Left lung (tissue), 10 donors: ENCODE data around the gene PCSK5. TPM values are rescaled to one million over a fixed set of nuclear protein-coding genes. Genes with fewer than 3 reads are reported as not detected.

ENCODE experiments used
- ATAC-seq: fragments of 200-7000 bp; cut with Tn5 transposase; one replicate; pipeline ENCODE4 v1.9.1; 2020; ENCODE audit warnings: moderate library complexity
- DNase-seq, 4 donors: peaks; one replicate each; pipeline ENCODE4 v3.0.0-alpha.2; 2013 to 2020
- H3K27ac ChIP-seq, 2 donors: fragments of 200-600 bp; sonication (generic) in 1 of 2; one replicate each; pipeline versions ENCODE4 v1.5.0 to v1.8.0; 2020 to 2021
- H3K27me3 ChIP-seq, 2 donors: fragments of 200-600 bp; sonication (generic) in 1 of 2; one replicate each; pipeline versions ENCODE4 v1.5.0 to v1.8.0; 2020 to 2021
- H3K36me3 ChIP-seq, 2 donors: fragments of 200-600 bp; sonication (generic) in 1 of 2; one replicate each; pipeline versions ENCODE4 v1.5.0 to v1.8.0; 2020 to 2021
- H3K4me1 ChIP-seq, 2 donors: fragments of 200-600 bp; one replicate each; pipeline ENCODE4 v1.8.0; 2021
- H3K4me3 ChIP-seq, 2 donors: fragments of 200-600 bp; sonication (generic) in 1 of 2; one replicate each; pipeline versions ENCODE4 v1.5.0 to v1.8.0; 2020 to 2021; ENCODE audit warnings: mild to moderate bottlenecking in 1 of 2
- H3K9me3 ChIP-seq, 2 donors: fragments of 200-600 bp; sonication (generic) in 1 of 2; one replicate each; pipeline versions ENCODE4 v1.5.0 to v1.8.0; 2020 to 2021
- intact Hi-C, 2 donors: fragments of 100-400 bp; cut with DNase I; formaldehyde crosslinking; loops; one replicate each; pipeline versions ENCODE4 v1.11.2 to v1.14.2; 2022
- polyA plus RNA-seq, 6 donors: library from polyadenylated mRNA; unstranded; fragments of 120-200 nt; gene quantifications; one replicate each; pipeline ENCODE4 v1.2.1, GENCODE V29; 2013; ENCODE audit not compliant: insufficient read length in 6 of 6
- total RNA-seq, 2 donors: library from RNA; stranded (reverse); fragmentation: NEBNext Ultra II Directional; extraction: Animal tissue kit (Norgen Biotek cat#: 25700); gene quantifications; one replicate each; pipeline ENCODE4 v1.2.1, GENCODE V29; 2021
- TF ChIP-seq, protein P1 (sequence below), 2 donors: fragments of 200-600 bp; sonication (generic) in 1 of 2; IDR thresholded peaks; one replicate each; pipeline versions ENCODE4 v1.5.0 to v1.8.0; 2021; ENCODE audit warnings: antibody characterized with exemption in 2 of 2
- donor health status: DM: no; HTN: yes; CAD: no.
- donor health status: DM: no; HTN: no; CAD: no.

Gene PCSK5
- total and polyA plus RNA-seq, 8 donors, result 6.8 to 20.3 (median 11.3) TPM

GRCh38 chr9:76227156-76227555 lies 336.7 kb downstream of the PCSK5 start:
- Histone ChIP-seq H3K27me3 (no peaks in the 10 kb centered on the region), H3K4me1 (no peaks in the 10 kb centered on the region), H3K36me3 (no peaks in the 10 kb centered on the region), H3K4me3 (no peak overlapping the region), H3K27ac (no peak overlapping the region), H3K9me3 (no peaks in the 10 kb centered on the region)
- TF ChIP-seq, protein P1, sequence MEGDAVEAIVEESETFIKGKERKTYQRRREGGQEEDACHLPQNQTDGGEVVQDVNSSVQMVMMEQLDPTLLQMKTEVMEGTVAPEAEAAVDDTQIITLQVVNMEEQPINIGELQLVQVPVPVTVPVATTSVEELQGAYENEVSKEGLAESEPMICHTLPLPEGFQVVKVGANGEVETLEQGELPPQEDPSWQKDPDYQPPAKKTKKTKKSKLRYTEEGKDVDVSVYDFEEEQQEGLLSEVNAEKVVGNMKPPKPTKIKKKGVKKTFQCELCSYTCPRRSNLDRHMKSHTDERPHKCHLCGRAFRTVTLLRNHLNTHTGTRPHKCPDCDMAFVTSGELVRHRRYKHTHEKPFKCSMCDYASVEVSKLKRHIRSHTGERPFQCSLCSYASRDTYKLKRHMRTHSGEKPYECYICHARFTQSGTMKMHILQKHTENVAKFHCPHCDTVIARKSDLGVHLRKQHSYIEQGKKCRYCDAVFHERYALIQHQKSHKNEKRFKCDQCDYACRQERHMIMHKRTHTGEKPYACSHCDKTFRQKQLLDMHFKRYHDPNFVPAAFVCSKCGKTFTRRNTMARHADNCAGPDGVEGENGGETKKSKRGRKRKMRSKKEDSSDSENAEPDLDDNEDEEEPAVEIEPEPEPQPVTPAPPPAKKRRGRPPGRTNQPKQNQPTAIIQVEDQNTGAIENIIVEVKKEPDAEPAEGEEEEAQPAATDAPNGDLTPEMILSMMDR (IDR thresholded peaks at IDR 0.05), result no peak
- intact Hi-C loops, result no loop called here
- ATAC-seq, result no peak
- DNase-seq, result no peak

DNA sequence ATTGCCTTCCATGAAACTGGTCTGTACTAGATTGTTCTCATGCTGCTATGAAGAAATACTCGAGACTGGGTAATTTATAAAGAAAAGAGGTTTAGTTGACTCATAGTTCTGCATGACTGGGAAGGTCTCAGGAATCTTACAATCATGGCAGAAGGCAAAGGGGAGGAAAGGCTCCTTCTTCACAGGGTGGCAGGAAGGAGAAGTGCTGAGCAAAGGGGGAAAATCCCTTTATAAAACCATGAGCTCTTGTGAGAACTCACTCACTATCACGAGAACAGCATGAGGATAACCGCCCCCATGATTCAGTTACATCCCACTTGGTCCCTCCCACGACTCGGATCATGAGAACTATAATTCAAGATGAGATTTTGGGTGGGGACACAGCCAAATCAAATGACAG lies 340.5 kb downstream of the PCSK5 start:
- H3K9me3 ChIP-seq, result no peaks in the 10 kb centered on the region
- intact Hi-C loops, result no loop called here
- DNase-seq (no peak), ATAC-seq (no peak)
- H3K27ac ChIP-seq, result no peak overlapping the region
- no peaks in the 10 kb centered on the region for H3K4me1 ChIP-seq
- H3K36me3 ChIP-seq, result no peaks in the 10 kb centered on the region
- no peak overlapping the region for H3K4me3 ChIP-seq
- TF ChIP-seq, protein P1 (IDR thresholded peaks at IDR 0.05), result no peak
- H3K27me3 ChIP-seq, result no peaks in the 10 kb centered on the region

- TF ChIP-seq, protein P1 (IDR thresholded peaks at IDR 0.05), result no peak
- Histone ChIP-seq H3K27ac (no peak overlapping the region), H3K9me3 (no peaks in the 10 kb centered on the region), H3K27me3 (no peaks in the 10 kb centered on the region), H3K4me1 (no peaks in the 10 kb centered on the region), H3K4me3 (no peak overlapping the region), H3K36me3 (no peaks in the 10 kb centered on the region)
- intact Hi-C loops, result no loop called here
- no peak for DNase-seq
- no peak for ATAC-seq
Measured at GRCh38 chr9:76232861-76233489, 342.5 kb downstream of the PCSK5 start.

DNA sequence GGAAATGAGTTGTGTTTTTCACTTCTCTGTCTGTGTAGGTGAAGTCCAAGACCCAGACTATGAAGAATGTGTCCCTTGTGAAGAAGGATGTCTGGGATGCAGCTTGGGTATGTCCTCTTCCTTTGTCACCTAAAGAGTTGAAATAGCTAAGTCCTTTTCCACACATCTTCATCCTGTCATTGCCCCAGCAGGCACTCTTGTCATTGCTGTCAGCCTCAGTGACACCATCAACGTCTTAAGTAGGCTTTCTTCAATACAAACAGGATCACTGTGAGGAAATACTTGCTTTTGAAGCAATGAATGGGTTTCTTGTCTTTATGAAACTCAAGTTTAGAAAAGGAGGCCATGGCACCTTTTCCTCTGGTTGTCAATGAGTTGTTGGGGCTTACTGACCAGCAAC lies 350.1 kb downstream of the PCSK5 start:
- Histone ChIP-seq H3K36me3 (no peaks in the 10 kb centered on the region), H3K27ac (no peak overlapping the region), H3K4me1 (no peaks in the 10 kb centered on the region), H3K4me3 (no peak overlapping the region), H3K27me3 (no peaks in the 10 kb centered on the region), H3K9me3 (no peaks in the 10 kb centered on the region)
- intact Hi-C loops, result no loop called here
- ATAC-seq, result no peak
- no peak for DNase-seq
- TF ChIP-seq, protein P1 (IDR thresholded peaks at IDR 0.05), result no peak

- H3K9me3 ChIP-seq, result no peaks in the 10 kb centered on the region
- H3K4me3 ChIP-seq, result no peak overlapping the region
- H3K27ac ChIP-seq, result no peak overlapping the region
- ATAC-seq (no peak), DNase-seq (no peak)
- no peaks in the 10 kb centered on the region for H3K27me3 ChIP-seq
- no peaks in the 10 kb centered on the region for H3K4me1 ChIP-seq
- H3K36me3 ChIP-seq, result no peaks in the 10 kb centered on the region
- intact Hi-C loops, result no loop called here
- TF ChIP-seq, protein P1 (IDR thresholded peaks at IDR 0.05), result no peak
Measured at GRCh38 chr9:76245518-76245917, 355.0 kb downstream of the PCSK5 start.
